Activated CD4-positive, alpha-beta T cell treated with anti-CD3 and anti-CD28 coated beads for 1 hour (primary cell): Measurements from ENCODE around the gene ETHE1.

Source experiments
- DNase-seq: peaks from one replicate; pipeline ENCODE4 v3.0.0-alpha.2; 2020

Gene ETHE1

DNA sequence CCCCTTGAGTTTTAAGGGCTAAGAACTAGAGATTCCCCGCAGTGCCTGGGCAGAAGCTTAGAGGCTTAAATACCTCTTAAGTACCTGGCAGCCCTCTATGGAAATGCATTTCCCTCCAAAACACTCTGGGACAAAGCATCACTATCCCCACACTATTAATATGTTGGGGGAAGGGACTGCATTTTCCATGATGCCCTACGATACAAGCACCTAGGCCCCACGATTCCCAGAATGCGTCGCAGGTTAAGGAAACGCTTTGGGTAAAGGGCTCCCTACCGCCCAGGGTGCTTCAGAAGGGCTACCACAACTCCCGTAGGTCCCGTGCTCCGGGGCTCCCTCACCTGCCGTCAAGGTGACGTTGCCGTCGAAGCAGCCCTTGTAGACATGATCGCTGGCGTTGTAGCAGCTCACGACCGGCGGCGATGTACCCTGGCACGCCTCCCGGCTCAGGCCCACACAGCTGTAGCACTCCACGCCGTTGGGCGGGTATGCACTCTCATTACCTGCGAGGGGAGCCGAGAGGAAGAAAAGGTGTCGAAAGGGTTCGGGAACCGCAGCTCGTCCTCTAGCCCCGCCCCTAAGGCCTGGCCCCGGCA is 64.1 kb downstream of the ETHE1 start:
- no peak for DNase-seq

DNA sequence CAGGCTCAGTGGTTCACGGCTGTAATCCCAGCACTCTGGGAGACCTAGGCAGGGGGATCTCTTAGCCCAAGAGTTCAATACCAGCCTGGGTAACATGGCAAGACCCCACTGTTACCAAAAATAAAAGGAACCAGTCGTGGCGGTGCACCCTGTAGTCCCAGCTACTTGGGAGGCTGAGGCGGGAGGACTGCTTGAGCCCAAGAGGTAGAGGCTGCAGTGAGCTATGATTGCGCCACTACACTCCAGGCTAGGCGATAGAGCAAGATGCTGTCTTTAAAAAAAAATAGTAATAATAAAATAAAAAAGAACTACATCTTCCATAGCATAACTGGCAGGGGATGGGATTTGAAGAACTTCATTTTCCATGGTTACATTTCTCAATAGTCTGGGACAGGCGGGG is 64.6 kb downstream of the ETHE1 start:
- DNase-seq: no peak

DNA sequence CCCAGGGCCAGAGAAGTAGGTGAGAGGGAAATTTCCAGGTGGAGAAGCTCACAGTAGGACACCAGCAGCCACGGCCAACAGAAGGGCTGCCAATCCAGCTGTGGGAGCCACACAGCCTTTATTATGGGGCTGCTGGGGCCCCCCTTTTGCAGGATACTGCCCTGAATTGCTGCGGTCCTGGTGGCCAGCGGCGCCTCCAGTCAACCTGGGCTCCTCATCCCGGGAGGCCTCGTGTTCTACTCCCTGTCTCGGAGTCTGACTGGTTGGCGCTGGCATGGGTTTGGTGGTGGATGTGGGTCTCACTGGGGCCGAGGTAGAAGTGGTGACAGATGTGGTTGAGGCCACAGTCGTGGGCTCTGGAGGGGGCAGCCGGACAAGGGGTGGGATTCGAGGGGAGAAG is 65.7 kb downstream of the ETHE1 start:
- no peak for DNase-seq

DNA sequence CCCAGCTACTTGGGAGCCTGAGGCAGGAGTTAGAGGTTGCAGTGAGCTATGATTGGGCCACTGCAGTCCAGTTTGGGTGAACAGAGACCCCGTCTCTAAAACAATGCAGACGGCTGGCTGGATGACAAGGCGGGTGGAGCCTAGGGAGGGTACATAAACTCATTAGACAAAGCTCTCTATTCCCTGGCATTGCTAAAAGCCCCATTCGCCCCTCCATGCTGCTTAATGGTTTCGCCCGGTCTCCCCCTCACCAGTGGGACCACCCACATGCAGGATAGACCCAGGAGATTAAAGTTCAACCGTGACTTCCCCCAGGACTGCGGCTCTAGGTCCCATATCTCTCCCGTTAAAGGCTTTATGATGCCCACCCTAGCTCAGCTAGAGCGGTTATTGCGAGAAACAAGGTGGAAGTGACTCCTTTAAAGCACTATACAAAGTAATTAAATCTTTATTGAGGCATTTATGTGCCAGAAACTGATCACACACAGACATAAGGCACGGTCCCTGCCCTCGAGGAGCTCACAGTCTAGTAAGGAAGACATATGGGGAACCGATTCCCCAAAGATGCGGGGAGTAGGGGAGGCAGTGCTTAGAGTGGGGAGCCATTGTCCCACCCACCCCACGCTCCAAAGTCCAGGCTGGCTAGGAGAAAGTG is 66.5 kb downstream of the ETHE1 start:
- DNase-seq: no peak

DNA sequence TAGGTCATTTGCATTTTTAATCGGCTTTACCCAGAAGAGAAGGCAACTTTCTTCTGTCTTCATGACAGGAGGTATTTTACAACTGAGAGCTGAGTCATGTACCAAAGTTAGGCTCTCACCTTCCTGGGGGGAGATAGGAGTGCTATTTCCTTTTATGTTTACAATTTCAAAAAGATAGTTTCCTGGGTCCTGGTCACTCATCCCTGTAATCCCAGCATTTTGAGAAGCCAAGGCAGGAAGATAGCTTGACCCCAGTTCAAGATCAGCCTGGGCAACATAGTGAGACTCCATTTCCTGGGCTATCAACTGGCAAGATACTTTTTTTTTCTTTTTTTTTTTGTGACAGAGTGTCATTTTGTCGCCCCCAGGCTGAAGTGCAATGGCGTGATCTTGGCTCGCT is 69.2 kb downstream of the ETHE1 start:
- no peak for DNase-seq
